Tibial artery (tissue), 4 donors: Measurements from ENCODE around the gene RAD17.

ENCODE experiments used
- DNase-seq, 2 donors: peaks; one replicate each; pipeline ENCODE4 v3.0.0-alpha.2; 2019
- H3K27ac ChIP-seq, 2 donors: fragments of 200-600 bp; sonication (generic) in 1 of 2; 1 replicate in 1 of 2; 2 replicates in 1 of 2; pipeline ENCODE4 v1.5.1; 2018 to 2019; ENCODE audit warnings: mild to moderate bottlenecking in 1 of 2
- H3K27me3 ChIP-seq, 2 donors: fragments of 200-600 bp; sonication (generic) in 1 of 2; one replicate each; pipeline versions ENCODE4 v1.5.1 to v1.6.0; 2016 to 2019
- H3K36me3 ChIP-seq, 3 donors: fragments of 200-600 bp; sonication (generic) in 2 of 3; one replicate each; pipeline ENCODE4 v1.5.1; 2016 to 2019; ENCODE audit warnings: mild to moderate bottlenecking in 2 of 3
- H3K4me1 ChIP-seq, 4 donors: fragments of 200-600 bp; sonication (generic) in 2 of 4; 1 replicate in 3 of 4; 2 replicates in 1 of 4; pipeline ENCODE4 v1.5.1; 2016 to 2019
- H3K4me3 ChIP-seq, 2 donors: fragments of 200-600 bp; sonication (generic) in 1 of 2; 1 replicate in 1 of 2; 2 replicates in 1 of 2; pipeline ENCODE4 v1.5.1; 2018 to 2019; ENCODE audit warnings: mild to moderate bottlenecking in 2 of 2
- H3K9me3 ChIP-seq, 3 donors: fragments of 200-600 bp; sonication (generic) in 1 of 3; one replicate each; pipeline ENCODE4 v1.5.1; 2016 to 2019
- CTCF ChIP-seq, 2 experiments: fragments of 200-600 bp in 1 of 2; fragments of 450-650 bp in 1 of 2; IDR thresholded peaks; one replicate each; pipeline ENCODE4 v1.5.1; 2017 to 2019; ENCODE audit warnings: antibody characterized with exemption in 2 of 2, mild to moderate bottlenecking in 1 of 2, moderate library complexity in 1 of 2
- intact Hi-C: fragments of 100-400 bp; cut with DNase I; formaldehyde crosslinking; loops from one replicate; pipeline ENCODE4 v1.15.0; 2023; ENCODE audit warnings: low total_unique reads

Gene RAD17

GRCh38 chr5:69404659-69405330 lies 35.2 kb downstream of the RAD17 start:
- intact Hi-C loops: no loop called here
- DNase-seq: no peak
- H3K36me3 ChIP-seq: peaks cover 48 to 84% (median 64%) of the 10 kb centered on the region in 3 donors

GRCh38 chr5:69414885-69415583 lies 45.4 kb downstream of the RAD17 start, which contains the start of gene MARVELD2:
MARVELD2 (plus strand) TSS chr5:69415116; CDS start chr5:69419386, 4,270 bp downstream.
- intact Hi-C loops: no loop called here
- H3K4me1 ChIP-seq: peaks cover 0 to 12% (median 4%) of the 10 kb centered on the region in 4 donors
- H3K27me3 ChIP-seq: no peaks in the 10 kb centered on the region
- TF ChIP-seq CTCF (IDR thresholded peaks at IDR 0.05): peak in 1 of 2 experiments; percentile 16
- peaks cover 18 to 43% (median 38%) of the 10 kb centered on the region in 3 donors for H3K36me3 ChIP-seq
- peak within 1 kb of the TSS in 1 of 2 donors; percentile 29 for H3K27ac ChIP-seq
- H3K4me3 ChIP-seq: peak within 1 kb of the TSS; percentile 61 to 63
- H3K9me3 ChIP-seq: no peaks in the 10 kb centered on the region
- peak; percentile 38 to 76 for DNase-seq

More at GRCh38 chr5:69404659-69405330, 35.2 kb downstream of the RAD17 start:
- TF ChIP-seq CTCF (IDR thresholded peaks at IDR 0.05): no peak
- Histone ChIP-seq H3K27me3 (no peaks in the 10 kb centered on the region), H3K4me1 (no peaks in the 10 kb centered on the region), H3K9me3 (no peaks in the 10 kb centered on the region), H3K27ac (no peak overlapping the region), H3K4me3 (no peak overlapping the region)

- H3K36me3 ChIP-seq: peaks cover 13 to 42% (median 33%) of the 10 kb centered on the region in 3 donors
- intact Hi-C loops: no loop called here
- peak overlapping the region; percentile 61 to 63 for H3K4me3 ChIP-seq
- H3K27me3 ChIP-seq: no peaks in the 10 kb centered on the region
- H3K27ac ChIP-seq: no peak overlapping the region
- no peaks in the 10 kb centered on the region for H3K9me3 ChIP-seq
- DNase-seq: no peak
- H3K4me1 ChIP-seq: peaks cover 0 to 12% (median 4%) of the 10 kb centered on the region in 4 donors
- no peak for TF ChIP-seq CTCF (IDR thresholded peaks at IDR 0.05)
Measured at GRCh38 chr5:69415584-69415958, 46.0 kb downstream of the RAD17 start.

GRCh38 chr5:69416180-69416579 lies 46.6 kb downstream of the RAD17 start:
- Histone ChIP-seq H3K27me3 (no peaks in the 10 kb centered on the region), H3K4me1 (peaks cover 0 to 12% (median 4%) of the 10 kb centered on the region in 4 donors), H3K27ac (no peak overlapping the region), H3K4me3 (no peak overlapping the region), H3K36me3 (peaks cover 10 to 39% (median 28%) of the 10 kb centered on the region in 3 donors), H3K9me3 (no peaks in the 10 kb centered on the region)
- no peak for DNase-seq
- TF ChIP-seq CTCF (IDR thresholded peaks at IDR 0.05): no peak
- intact Hi-C loops: no loop called here

GRCh38 chr5:69416699-69417098 lies 47.1 kb downstream of the RAD17 start:
- Histone ChIP-seq H3K9me3 (no peaks in the 10 kb centered on the region), H3K4me3 (no peak overlapping the region), H3K36me3 (peaks cover 5 to 34% (median 23%) of the 10 kb centered on the region in 3 donors), H3K27me3 (no peaks in the 10 kb centered on the region), H3K4me1 (peaks cover 0 to 12% (median 4%) of the 10 kb centered on the region in 4 donors), H3K27ac (no peak overlapping the region)
- intact Hi-C loops: no loop called here
- no peak for TF ChIP-seq CTCF (IDR thresholded peaks at IDR 0.05)
- no peak for DNase-seq
